ENCODE measurements around the gene TMCC1. TPM values are rescaled to one million over a fixed set of nuclear protein-coding genes. Genes with fewer than 3 reads are reported as not detected.
"Not testable (repeated sequence)": the region's sequence is repeated elsewhere in the genome, so short reads cannot be mapped to it uniquely, and the experiment has no call there.

Gene TMCC1
- total RNA-seq, 1 experiment from 2014 or later: 23.0 TPM

DNA sequence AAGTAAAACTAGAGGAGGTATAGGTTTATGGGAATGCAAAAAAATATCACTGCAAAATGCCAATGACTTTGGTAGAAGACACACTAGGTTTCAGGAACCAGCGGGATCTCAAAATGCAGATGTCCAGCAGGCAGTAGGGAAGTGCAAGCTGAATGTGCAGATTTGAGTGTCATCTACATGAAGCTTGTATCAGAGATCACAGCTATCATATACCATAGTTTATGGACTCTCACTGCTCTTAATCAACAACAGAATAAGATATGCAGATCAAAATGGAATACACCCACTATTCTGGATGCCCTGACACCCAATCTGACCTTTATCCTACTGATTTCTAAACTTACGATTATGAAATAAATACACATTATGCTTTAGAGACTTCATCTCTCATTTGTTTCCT, 27.7 kb downstream of the TMCC1 start:
- Histone ChIP-seq H3K4me1 (ENCODE audit: low read length) (no peaks in the 10 kb centered on the region), H3K4me2 (ENCODE audit: low read depth, low read length, poor library complexity, severe bottlenecking) (no peak overlapping the region), H2AFZ (ENCODE audit: low read length) (no peak overlapping the region), H3K27me3 (ENCODE audit: low read length) (no peaks in the 10 kb centered on the region), H3K9me2 (replicated peaks; ENCODE audit: insufficient read depth, low read length) (no peaks in the 10 kb centered on the region), H3K9me3 (ENCODE audit: low read length) (no peaks in the 10 kb centered on the region), H3K9ac (ENCODE audit: low read length) (no peak overlapping the region), H3K27ac (ENCODE audit: low read length) (no peak overlapping the region), H3K79me2 (ENCODE audit: low read length) (peaks cover 91% of the 10 kb centered on the region), H3K36me3 (ENCODE audit: insufficient read depth, low read length) (peaks cover 33% of the 10 kb centered on the region), H3K4me3 (ENCODE audit: low read length) (no peak overlapping the region), H4K20me1 (ENCODE audit: insufficient read depth, low read depth, low read length) (no peaks in the 10 kb centered on the region)
- no peak for DNase-seq

DNA sequence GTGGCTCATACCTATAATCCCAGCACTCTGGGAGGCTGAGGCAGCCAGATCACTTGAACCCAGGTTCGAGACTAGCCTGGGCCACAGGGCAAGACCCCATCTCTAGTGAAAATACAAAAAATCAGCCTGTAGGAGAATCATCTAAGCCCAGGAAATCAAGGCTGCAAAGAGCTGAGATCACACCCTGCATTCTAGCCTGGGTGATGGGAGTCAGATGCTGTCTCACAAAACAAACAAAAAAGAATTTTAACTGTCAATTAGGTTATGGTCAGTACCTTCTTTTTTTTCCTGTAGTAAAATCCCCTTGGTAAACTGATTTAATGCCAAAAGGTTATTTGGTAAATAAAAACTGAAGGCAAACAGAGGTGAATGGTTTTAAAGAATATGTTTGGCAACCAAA, 29.0 kb downstream of the TMCC1 start:
- Histone ChIP-seq H3K4me1 (ENCODE audit: low read length) (no peaks in the 10 kb centered on the region), H3K36me3 (ENCODE audit: insufficient read depth, low read length) (peaks cover 33% of the 10 kb centered on the region; the same call in 1 of the 2 replicates), H3K9me3 (ENCODE audit: low read length) (no peaks in the 10 kb centered on the region), H3K79me2 (ENCODE audit: low read length) (peaks cover 93% of the 10 kb centered on the region), H4K20me1 (ENCODE audit: insufficient read depth, low read depth, low read length) (no peaks in the 10 kb centered on the region), H3K4me3 (ENCODE audit: low read length) (no peak overlapping the region), H3K27me3 (ENCODE audit: low read length) (no peaks in the 10 kb centered on the region), H2AFZ (ENCODE audit: low read length) (no peak overlapping the region), H3K9me2 (replicated peaks; ENCODE audit: insufficient read depth, low read length) (no peaks in the 10 kb centered on the region), H3K27ac (ENCODE audit: low read length) (no peak overlapping the region), H3K9ac (ENCODE audit: low read length) (no peak overlapping the region), H3K4me2 (ENCODE audit: low read depth, low read length, poor library complexity, severe bottlenecking) (no peak overlapping the region)
- no peak for DNase-seq

DNA sequence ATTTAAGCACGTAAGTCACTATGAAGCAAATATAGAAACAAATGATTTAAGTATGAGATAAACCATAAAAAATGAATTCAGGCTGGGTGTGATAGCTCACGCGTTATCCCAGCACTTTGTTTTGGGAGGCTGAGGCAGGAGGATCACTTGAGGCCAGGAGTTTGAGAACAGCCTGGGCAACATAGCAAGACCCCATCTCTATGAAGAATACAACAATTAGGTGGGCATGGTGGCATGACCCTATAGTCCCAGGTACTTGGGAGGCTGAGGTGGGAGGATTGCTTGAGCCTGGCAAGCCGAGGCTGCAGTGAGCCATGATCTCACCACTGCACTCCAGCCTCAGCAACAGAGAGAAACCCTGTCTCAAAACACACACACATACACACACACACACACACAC, 34.2 kb downstream of the TMCC1 start:
- Histone ChIP-seq H3K4me3 (ENCODE audit: low read length) (no peak overlapping the region), H4K20me1 (ENCODE audit: insufficient read depth, low read depth, low read length) (no peaks in the 10 kb centered on the region), H3K9ac (ENCODE audit: low read length) (no peak overlapping the region), H3K4me2 (ENCODE audit: low read depth, low read length, poor library complexity, severe bottlenecking) (no peak overlapping the region), H3K36me3 (ENCODE audit: insufficient read depth, low read length) (peaks cover 18% of the 10 kb centered on the region; the same call in 1 of the 2 replicates), H3K9me2 (replicated peaks; ENCODE audit: insufficient read depth, low read length) (no peaks in the 10 kb centered on the region), H2AFZ (ENCODE audit: low read length) (no peak overlapping the region), H3K27ac (ENCODE audit: low read length) (no peak overlapping the region), H3K4me1 (ENCODE audit: low read length) (no peaks in the 10 kb centered on the region), H3K79me2 (ENCODE audit: low read length) (peaks cover 93% of the 10 kb centered on the region), H3K27me3 (ENCODE audit: low read length) (no peaks in the 10 kb centered on the region), H3K9me3 (ENCODE audit: low read length) (no peaks in the 10 kb centered on the region)
- DNase-seq: no peak

DNA sequence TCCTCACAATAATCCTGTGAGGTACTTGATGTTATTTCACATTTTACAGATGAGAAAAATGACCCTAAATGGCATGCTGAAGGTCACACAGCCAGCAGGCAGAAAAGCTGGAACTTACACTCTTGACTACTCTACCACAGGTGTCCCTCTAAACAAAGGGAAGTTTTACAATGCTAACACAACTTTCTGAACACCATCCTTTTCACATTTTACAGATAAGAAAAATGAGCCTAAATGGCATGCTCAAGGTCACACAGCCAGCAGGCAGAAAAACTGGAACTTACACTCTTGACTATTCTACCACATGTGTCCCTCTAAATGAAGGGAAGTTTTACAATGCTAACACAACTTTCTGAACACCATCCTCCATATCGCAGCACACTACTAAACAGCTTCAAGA, 35.6 kb downstream of the TMCC1 start:
- H3K4me1 ChIP-seq (ENCODE audit: low read length): no peaks in the 10 kb centered on the region
- no peak overlapping the region for H3K9ac ChIP-seq (ENCODE audit: low read length)
- peaks cover 93% of the 10 kb centered on the region for H3K79me2 ChIP-seq (ENCODE audit: low read length)
- no peaks in the 10 kb centered on the region for H4K20me1 ChIP-seq (ENCODE audit: insufficient read depth, low read depth, low read length)
- H2AFZ ChIP-seq (ENCODE audit: low read length): no peak overlapping the region
- no peaks in the 10 kb centered on the region for H3K9me2 ChIP-seq (replicated peaks; ENCODE audit: insufficient read depth, low read length)
- no peak overlapping the region for H3K4me2 ChIP-seq (ENCODE audit: low read depth, low read length, poor library complexity, severe bottlenecking)
- H3K4me3 ChIP-seq (ENCODE audit: low read length): no peak overlapping the region
- H3K9me3 ChIP-seq (ENCODE audit: low read length): no peaks in the 10 kb centered on the region
- peaks cover 21% of the 10 kb centered on the region; the same call in 1 of the 2 replicates for H3K36me3 ChIP-seq (ENCODE audit: insufficient read depth, low read length)
- H3K27me3 ChIP-seq (ENCODE audit: low read length): no peaks in the 10 kb centered on the region
- no peak overlapping the region for H3K27ac ChIP-seq (ENCODE audit: low read length)
- no peak for DNase-seq

DNA sequence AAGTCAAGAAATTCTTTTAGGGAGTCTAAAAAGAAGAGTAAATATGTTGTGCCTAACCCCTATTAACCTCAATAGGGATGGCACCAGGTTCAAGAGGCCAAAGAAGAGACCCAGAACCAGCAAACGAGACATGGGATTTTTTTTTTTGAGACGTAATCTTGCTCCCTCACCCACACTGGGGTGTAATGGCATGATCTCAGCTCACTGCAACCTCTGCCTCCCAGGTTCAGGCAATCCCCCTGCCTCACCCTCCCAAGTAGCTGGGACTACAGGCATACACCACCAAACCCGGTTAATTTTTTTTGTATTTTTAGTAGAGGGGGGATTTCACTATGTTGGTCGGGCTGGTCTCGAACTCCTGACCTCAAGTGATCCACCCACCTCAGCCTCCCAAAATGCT, 36.7 kb downstream of the TMCC1 start:
- Histone ChIP-seq H3K36me3 (ENCODE audit: insufficient read depth, low read length) (peaks cover 19% of the 10 kb centered on the region), H3K79me2 (ENCODE audit: low read length) (peaks cover 92% of the 10 kb centered on the region)
- not testable (repeated sequence) for H3K9me3 ChIP-seq (ENCODE audit: low read length); H2AFZ ChIP-seq (ENCODE audit: low read length); H3K27ac ChIP-seq (ENCODE audit: low read length); H3K27me3 ChIP-seq (ENCODE audit: low read length); H3K4me2 ChIP-seq (ENCODE audit: low read depth, low read length, poor library complexity, severe bottlenecking); H3K9me2 ChIP-seq (replicated peaks; ENCODE audit: insufficient read depth, low read length); H3K9ac ChIP-seq (ENCODE audit: low read length); H4K20me1 ChIP-seq (ENCODE audit: insufficient read depth, low read depth, low read length); H3K4me1 ChIP-seq (ENCODE audit: low read length); DNase-seq; H3K4me3 ChIP-seq (ENCODE audit: low read length)

DNA sequence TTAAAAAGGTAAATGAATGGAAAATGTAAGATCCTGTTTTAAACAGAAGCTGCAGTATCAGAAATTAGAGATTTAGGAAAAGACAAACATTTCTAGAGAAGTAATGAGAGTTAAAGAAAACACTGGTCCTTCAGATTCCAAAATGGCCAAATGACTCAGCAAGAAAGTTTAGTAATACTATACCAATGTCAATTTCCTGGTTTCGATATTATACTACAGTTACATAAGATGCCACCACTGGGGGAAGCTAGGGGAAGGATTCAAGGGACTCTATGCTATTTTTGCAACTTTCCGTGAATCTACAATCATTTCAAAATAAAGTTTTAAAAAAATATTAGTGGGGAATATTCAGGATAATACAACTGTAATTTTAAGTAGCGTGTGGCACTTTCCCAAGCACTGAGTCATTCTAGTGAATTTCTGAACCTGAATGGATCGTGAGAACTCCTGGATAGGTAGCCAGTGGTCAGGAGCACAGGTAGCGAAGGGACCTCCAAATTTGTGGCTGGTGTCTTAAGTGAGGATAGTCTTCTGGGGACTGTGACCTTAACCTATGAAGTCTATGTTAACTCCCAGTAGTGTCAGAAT, 37.6 kb downstream of the TMCC1 start:
- Histone ChIP-seq H3K4me1 (ENCODE audit: low read length) (no peaks in the 10 kb centered on the region), H2AFZ (ENCODE audit: low read length) (no peak overlapping the region), H3K9me3 (ENCODE audit: low read length) (no peaks in the 10 kb centered on the region), H3K36me3 (ENCODE audit: insufficient read depth, low read length) (peaks cover 24% of the 10 kb centered on the region), H3K27ac (ENCODE audit: low read length) (no peak overlapping the region; the same call in 1 of the 2 replicates), H3K9me2 (replicated peaks; ENCODE audit: insufficient read depth, low read length) (no peaks in the 10 kb centered on the region), H3K27me3 (ENCODE audit: low read length) (no peaks in the 10 kb centered on the region), H3K9ac (ENCODE audit: low read length) (no peak overlapping the region), H3K4me3 (ENCODE audit: low read length) (no peak overlapping the region), H4K20me1 (ENCODE audit: insufficient read depth, low read depth, low read length) (no peaks in the 10 kb centered on the region), H3K4me2 (ENCODE audit: low read depth, low read length, poor library complexity, severe bottlenecking) (no peak overlapping the region), H3K79me2 (ENCODE audit: low read length) (peaks cover 94% of the 10 kb centered on the region)
- no peak for DNase-seq

DNA sequence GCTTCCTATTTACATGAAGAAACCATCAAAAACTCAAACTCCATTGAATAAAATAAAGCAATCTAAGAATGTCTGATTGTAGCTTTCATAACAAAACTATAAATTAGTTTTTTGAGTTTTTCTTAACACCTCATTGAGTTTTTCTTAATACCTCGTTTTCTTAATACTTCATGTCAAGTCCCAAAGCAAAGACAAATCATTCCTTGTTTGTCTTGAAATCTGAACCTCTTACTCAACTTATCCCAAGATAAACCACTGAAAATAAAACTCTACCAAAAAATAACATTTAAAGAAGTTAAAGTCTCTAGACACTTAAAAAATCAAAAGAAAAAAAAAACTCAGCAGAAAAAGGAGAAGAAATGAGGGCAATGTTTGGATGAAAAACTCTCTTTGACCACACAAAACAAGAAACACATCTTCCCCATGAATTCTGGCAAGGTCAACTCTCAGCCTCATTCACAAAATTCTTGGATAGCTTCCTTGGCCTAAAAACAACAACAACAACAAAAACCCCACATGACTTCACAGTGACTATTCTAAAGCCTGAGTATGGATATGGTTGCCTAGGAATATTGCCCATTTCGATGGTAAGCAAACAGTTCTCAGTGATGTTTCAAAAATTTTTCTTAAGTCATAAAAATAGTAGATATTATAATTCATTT, 38.2 kb downstream of the TMCC1 start:
- Histone ChIP-seq H3K36me3 (ENCODE audit: insufficient read depth, low read length) (peaks cover 26% of the 10 kb centered on the region), H4K20me1 (ENCODE audit: insufficient read depth, low read depth, low read length) (no peaks in the 10 kb centered on the region), H3K4me3 (ENCODE audit: low read length) (no peak overlapping the region), H3K9ac (ENCODE audit: low read length) (no peak overlapping the region), H3K4me1 (ENCODE audit: low read length) (no peaks in the 10 kb centered on the region), H3K27ac (ENCODE audit: low read length) (no peak overlapping the region; the same call in 1 of the 2 replicates), H3K27me3 (ENCODE audit: low read length) (no peaks in the 10 kb centered on the region), H3K9me2 (replicated peaks; ENCODE audit: insufficient read depth, low read length) (no peaks in the 10 kb centered on the region), H3K79me2 (ENCODE audit: low read length) (peaks cover 92% of the 10 kb centered on the region), H3K9me3 (ENCODE audit: low read length) (no peaks in the 10 kb centered on the region), H3K4me2 (ENCODE audit: low read depth, low read length, poor library complexity, severe bottlenecking) (no peak overlapping the region), H2AFZ (ENCODE audit: low read length) (no peak overlapping the region)
- DNase-seq: no peak

DNA sequence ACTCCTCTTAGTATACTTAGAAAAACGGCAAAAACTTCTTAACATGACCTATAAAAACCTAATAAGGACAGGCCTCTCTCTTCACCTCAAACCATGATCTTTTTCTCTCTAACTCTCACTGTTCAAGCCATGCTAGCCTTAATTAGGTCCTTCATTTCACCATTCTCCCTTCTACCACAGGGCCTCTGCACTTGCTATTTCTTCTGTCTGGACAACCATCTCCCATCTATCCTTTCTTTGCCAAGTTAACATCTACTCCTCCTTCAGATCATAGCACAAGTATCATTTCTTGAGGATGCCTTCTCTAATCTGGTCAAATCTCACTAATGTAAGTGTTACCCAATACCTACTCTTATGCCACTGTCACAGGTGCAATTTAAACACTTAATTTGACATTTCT, 39.1 kb downstream of the TMCC1 start:
- Histone ChIP-seq H2AFZ (ENCODE audit: low read length) (no peak overlapping the region), H3K4me1 (ENCODE audit: low read length) (no peaks in the 10 kb centered on the region), H4K20me1 (ENCODE audit: insufficient read depth, low read depth, low read length) (no peaks in the 10 kb centered on the region), H3K9ac (ENCODE audit: low read length) (no peak overlapping the region), H3K4me2 (ENCODE audit: low read depth, low read length, poor library complexity, severe bottlenecking) (no peak overlapping the region), H3K36me3 (ENCODE audit: insufficient read depth, low read length) (peaks cover 30% of the 10 kb centered on the region), H3K9me3 (ENCODE audit: low read length) (no peaks in the 10 kb centered on the region), H3K4me3 (ENCODE audit: low read length) (no peak overlapping the region), H3K27ac (ENCODE audit: low read length) (no peak overlapping the region), H3K79me2 (ENCODE audit: low read length) (peaks cover 88% of the 10 kb centered on the region), H3K9me2 (replicated peaks; ENCODE audit: insufficient read depth, low read length) (no peaks in the 10 kb centered on the region), H3K27me3 (ENCODE audit: low read length) (no peaks in the 10 kb centered on the region)
- DNase-seq: no peak
